WTC11 (cell line): ENCODE data around the gene SARDH.

Experiments used
- ARID4B ChIP-seq: sonication (generic); formaldehyde crosslinking; IDR thresholded peaks from 2 replicates; pipeline ENCODE4 v1.8.0; 2023; ENCODE audit warnings: missing genetic modification reagents, mild to moderate bottlenecking, borderline replicate concordance
- CREB1 ChIP-seq: sonication (generic); formaldehyde crosslinking; IDR thresholded peaks from 2 replicates; pipeline ENCODE4 v1.8.0; 2023; ENCODE audit warnings: mild to moderate bottlenecking, missing genetic modification reagents
- CTCF ChIP-seq: fragments of 200-600 bp; IDR thresholded peaks from 2 replicates; pipeline ENCODE4 v1.8.0; 2022; ENCODE audit warnings: antibody characterized with exemption
- ETV6 ChIP-seq: sonication (generic); formaldehyde crosslinking; IDR thresholded peaks from 2 replicates; pipeline ENCODE4 v1.8.1; 2022; ENCODE audit warnings: mild to moderate bottlenecking, missing genetic modification reagents
- IRF1 ChIP-seq: sonication (generic); formaldehyde crosslinking; IDR thresholded peaks from 2 replicates; pipeline ENCODE4 v1.8.0; 2023; ENCODE audit warnings: missing genetic modification reagents
- MAX ChIP-seq: sonication (generic); formaldehyde crosslinking; IDR thresholded peaks from 2 replicates; pipeline ENCODE4 v1.8.0; 2022; ENCODE audit warnings: mild to moderate bottlenecking, missing genetic modification reagents
- STAT6 ChIP-seq: sonication (generic); formaldehyde crosslinking; conservative IDR thresholded peaks from 2 replicates; pipeline ENCODE4 v1.8.1; 2023; ENCODE audit warnings: mild to moderate bottlenecking, low read depth, missing genetic modification reagents, moderate library complexity
- ZNF281 ChIP-seq: sonication (generic); formaldehyde crosslinking; IDR thresholded peaks from 2 replicates; pipeline ENCODE4 v1.8.0; 2023; ENCODE audit warnings: mild to moderate bottlenecking, missing genetic modification reagents
- ZNF423 ChIP-seq: fragments of 250-450 bp; sonication (Bioruptor Pico); IDR thresholded peaks from 2 replicates; pipeline ENCODE4 v2.1.2; 2022; ENCODE audit warnings: mild to moderate bottlenecking, moderate library complexity
- TF ChIP-seq, protein P1 (sequence below): sonication (generic); formaldehyde crosslinking; conservative IDR thresholded peaks from 2 replicates; pipeline ENCODE4 v1.8.1; 2022; ENCODE audit warnings: mild to moderate bottlenecking, missing genetic modification reagents
- TF ChIP-seq, protein P2 (sequence below): fragments of 250-450 bp; sonication (Bioruptor Pico); IDR thresholded peaks from 2 replicates; pipeline ENCODE4 v1.9.0; 2021; ENCODE audit warnings: mild to moderate bottlenecking

DNA sequence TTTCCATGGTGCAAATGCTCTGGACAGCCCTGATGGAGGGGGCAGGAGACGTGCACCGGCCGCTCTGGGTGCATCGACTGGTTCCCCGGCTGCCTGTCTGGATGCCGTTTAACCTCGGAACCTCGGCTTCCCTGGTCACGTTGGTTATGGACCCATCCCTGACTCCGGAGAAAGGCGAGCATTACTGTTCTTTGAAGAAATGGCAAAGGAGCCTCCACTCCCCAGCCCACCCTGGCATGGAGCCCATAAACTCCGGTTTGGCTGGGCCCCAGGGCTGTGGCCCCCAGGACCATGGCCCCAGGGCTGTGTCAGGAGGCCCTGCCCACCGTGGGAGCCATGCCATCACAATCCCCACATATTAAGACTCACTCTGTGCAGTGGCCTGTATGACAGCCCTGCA is 73.1 kb downstream of the SARDH start:
- TF ChIP-seq CTCF (no peak), ARID4B (CRISPR knock-in tag) (no peak), IRF1 (CRISPR knock-in tag) (no peak), MAX (no peak), STAT6 (CRISPR knock-in tag) (no peak), CREB1 (no peak), ETV6 (CRISPR knock-in tag) (no peak), ZNF281 (no peak), ZNF423 (CRISPR knock-in tag) (no peak)
- TF ChIP-seq, protein P1, sequence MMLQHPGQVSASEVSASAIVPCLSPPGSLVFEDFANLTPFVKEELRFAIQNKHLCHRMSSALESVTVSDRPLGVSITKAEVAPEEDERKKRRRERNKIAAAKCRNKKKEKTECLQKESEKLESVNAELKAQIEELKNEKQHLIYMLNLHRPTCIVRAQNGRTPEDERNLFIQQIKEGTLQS (CRISPR knock-in tag): no peak
- TF ChIP-seq, protein P2, sequence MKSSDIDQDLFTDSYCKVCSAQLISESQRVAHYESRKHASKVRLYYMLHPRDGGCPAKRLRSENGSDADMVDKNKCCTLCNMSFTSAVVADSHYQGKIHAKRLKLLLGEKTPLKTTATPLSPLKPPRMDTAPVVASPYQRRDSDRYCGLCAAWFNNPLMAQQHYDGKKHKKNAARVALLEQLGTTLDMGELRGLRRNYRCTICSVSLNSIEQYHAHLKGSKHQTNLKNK (CRISPR knock-in tag): no peak
